GM12801 (cell line): ENCODE results near the gene MYDGF.

ENCODE experiments used
- CTCF ChIP-seq: IDR thresholded peaks from one replicate; pipeline ENCODE4 v1.5.1; 2011; ENCODE audit warnings: control low read depth; ENCODE audit not compliant: insufficient read length; ENCODE audit errors: extremely low read depth

Gene MYDGF

GRCh38 chr19:4676955-4677731, 7.0 kb upstream of the MYDGF start:
- TF ChIP-seq CTCF, result no peak

- TF ChIP-seq CTCF, result no peak
These were observed 5.2 kb upstream of the MYDGF start for GRCh38 chr19:4675346-4675745.

DNA sequence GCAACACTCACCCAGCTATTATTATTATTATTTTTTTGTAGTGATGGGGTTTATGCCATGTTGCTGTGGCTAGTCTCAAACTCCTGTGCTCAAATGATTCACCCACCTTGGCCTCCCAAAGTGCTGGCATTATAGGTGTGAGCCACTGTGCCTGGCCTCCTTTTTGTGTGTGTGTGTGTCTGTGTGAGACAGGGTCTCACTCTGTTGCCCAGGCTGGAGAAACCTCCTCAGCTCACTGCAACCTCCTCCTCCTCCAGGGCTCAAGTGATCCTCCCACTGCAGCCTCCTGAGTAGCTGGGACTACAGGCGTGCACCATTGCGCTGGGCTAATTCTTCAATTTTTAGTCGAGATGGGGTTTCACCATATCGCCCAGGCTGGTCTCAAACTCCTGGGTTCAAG, 3.6 kb upstream of the MYDGF start:
- TF ChIP-seq CTCF, result no peak

DNA sequence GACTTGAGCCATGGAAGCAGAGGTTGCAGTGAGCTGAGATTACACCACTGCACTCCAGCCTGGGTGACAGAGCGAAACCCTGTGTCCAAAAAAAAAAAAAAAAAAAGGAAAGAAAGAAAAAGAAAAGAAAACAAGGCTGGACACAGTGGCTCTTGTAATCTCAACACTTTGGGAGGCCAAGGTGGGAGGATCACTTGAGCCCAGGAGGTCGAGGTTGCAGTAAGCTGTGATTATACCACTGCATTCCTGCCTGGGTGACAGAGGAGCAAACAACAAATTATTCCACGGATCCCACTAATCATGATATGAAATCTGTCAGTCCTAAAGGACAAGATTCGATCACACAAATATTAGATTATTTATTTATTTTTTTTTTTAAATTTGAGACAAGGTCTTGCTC, 3.1 kb upstream of the MYDGF start:
- no peak for TF ChIP-seq CTCF

DNA sequence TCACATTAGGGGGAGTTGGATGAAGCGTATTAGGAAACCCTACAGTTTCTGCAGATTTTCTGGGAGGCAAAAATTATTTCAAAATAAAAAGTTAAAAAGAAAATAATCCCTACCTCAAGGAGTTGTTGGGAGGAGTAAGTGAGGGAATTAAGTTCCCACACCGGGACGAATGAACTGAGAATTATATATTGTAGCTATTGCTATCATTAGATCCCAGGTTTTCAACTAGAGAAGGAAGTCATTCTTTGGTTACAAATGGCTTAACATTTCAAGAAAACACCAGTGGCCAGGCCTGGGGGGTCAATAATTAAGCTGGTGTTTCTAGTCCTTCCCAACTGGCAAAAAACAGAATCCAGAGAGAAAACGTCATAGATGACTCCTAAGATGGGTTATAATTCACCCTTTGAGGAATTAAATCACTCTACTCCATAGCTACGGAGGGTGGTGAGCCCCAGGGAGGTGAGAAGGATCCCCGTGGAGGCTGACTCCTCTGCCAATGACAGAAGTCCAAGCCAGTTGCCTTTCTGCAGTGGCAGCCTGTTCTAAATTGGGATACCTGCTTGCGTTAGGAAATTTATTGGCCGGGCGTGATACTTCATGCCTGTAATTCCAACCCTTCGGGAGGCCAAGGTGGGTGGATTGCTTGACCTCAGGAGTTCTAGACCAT, 1.2 kb upstream of the MYDGF start:
- TF ChIP-seq CTCF, result no peak

- TF ChIP-seq CTCF, result no peak
These were observed 5.5 kb downstream of the MYDGF start for GRCh38 chr19:4664642-4665041.

DNA sequence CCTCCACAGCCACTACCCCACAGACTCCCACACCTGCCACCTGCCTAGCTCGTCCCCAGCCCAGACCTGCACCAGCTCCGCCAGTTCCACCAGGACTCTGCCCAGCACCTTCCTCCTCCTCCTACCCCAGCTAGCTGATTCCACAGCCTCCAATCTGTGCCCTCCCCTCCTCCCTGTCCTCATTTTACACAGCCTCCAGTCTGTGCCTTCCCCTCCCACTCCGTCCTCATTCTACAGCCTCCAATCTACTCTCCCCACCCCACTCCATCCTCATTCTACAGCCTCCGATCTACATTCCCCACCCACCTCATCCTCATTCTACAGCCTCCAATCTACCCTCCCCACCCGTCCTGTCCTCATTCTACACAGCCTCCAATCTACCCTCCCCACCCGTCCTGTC, 7.3 kb downstream of the MYDGF start:
- TF ChIP-seq CTCF, result no peak
